MM.1S (cell line): ENCODE results near the gene OR14I1.

Experiments used
- EZH2 ChIP-seq: fragments of 300-600 bp; sonication (generic); optimal IDR thresholded peaks from 2 replicates; pipeline ENCODE3; 2017; ENCODE audit warnings: low read depth, mild to moderate bottlenecking, antibody characterized with exemption, low read length, mixed read lengths
- EZH2phosphoT487 ChIP-seq: fragments of 300-600 bp; sonication (generic); IDR thresholded peaks from 2 replicates; pipeline ENCODE4 v1.6.1; 2018; ENCODE audit warnings: antibody characterized with exemption, low read length
- TF ChIP-seq, protein P1 (sequence below): fragments of 300-600 bp; sonication (generic); IDR thresholded peaks from 2 replicates; pipeline ENCODE4 v1.5.1; 2016; ENCODE audit warnings: antibody characterized with exemption, low read length, mixed read lengths

DNA sequence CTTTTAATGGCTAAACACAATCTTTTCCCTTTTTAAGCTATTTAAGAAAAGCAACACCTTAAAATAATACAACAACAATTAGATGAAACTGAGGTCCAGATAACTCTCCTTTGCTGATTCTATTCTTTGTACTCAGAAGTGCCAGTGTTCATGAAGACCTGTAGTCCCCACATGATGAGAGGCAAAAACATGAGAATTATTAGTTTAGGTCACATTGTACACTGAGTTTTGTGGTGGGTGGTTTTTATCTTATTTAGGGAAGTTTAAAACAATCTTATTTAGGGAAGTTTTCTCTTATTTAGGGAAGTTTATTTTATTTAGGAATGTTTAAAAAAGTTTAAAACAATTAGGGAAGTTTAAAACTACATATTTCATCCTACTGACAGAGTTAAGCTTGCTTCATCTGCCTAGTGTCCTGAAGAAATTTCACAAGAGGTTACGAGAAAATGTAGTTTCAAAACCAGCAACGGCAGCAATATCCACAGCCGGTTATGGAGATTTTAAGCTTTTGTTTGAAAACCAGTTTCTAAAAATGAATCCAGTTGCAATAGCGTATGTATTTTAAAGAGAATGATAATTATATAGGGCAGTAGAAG lies 7.8 kb upstream of the OR14I1 start:
- TF ChIP-seq, protein P1, sequence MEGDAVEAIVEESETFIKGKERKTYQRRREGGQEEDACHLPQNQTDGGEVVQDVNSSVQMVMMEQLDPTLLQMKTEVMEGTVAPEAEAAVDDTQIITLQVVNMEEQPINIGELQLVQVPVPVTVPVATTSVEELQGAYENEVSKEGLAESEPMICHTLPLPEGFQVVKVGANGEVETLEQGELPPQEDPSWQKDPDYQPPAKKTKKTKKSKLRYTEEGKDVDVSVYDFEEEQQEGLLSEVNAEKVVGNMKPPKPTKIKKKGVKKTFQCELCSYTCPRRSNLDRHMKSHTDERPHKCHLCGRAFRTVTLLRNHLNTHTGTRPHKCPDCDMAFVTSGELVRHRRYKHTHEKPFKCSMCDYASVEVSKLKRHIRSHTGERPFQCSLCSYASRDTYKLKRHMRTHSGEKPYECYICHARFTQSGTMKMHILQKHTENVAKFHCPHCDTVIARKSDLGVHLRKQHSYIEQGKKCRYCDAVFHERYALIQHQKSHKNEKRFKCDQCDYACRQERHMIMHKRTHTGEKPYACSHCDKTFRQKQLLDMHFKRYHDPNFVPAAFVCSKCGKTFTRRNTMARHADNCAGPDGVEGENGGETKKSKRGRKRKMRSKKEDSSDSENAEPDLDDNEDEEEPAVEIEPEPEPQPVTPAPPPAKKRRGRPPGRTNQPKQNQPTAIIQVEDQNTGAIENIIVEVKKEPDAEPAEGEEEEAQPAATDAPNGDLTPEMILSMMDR = no peak
- TF ChIP-seq EZH2phosphoT487 (no peak), EZH2 (no peak)
